Measurements from ENCODE around the gene MRPS27. TPM values are rescaled to one million over a fixed set of nuclear protein-coding genes. Genes with fewer than 3 reads are reported as not detected.

MRPS27 gene
- total RNA-seq, 1 donor from 2014 or later: 45.4 TPM

DNA sequence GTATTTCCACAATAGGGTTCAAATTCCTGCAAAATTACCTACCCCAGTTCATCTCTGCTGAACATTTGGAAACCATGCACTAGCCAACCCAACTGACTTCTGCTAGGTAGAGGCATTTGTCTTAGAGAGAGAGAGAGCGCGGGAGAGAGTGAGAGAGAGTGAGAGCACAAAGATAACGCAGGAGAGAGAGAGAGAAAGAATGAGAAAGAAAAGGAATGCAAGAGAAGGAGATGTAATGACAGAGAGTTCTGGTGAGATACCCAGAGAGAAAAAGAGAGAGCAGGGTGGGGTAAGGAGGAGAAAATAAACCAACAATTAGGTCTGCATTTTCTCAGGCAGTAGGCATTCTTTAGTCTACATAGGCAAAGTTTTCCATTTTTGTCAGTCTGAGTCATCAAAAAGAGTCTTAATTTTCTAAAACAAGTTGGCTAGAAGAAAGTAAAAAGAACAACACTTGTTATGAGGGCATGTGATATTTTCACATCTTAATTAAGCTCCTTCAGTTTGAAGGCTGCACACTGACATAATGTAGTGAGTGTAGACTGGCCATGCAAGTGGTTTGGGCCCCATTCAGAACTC, 114.5 kb downstream of the MRPS27 start:
- DNase-seq (ENCODE audit: low read depth in 2 of 2): no peak

DNA sequence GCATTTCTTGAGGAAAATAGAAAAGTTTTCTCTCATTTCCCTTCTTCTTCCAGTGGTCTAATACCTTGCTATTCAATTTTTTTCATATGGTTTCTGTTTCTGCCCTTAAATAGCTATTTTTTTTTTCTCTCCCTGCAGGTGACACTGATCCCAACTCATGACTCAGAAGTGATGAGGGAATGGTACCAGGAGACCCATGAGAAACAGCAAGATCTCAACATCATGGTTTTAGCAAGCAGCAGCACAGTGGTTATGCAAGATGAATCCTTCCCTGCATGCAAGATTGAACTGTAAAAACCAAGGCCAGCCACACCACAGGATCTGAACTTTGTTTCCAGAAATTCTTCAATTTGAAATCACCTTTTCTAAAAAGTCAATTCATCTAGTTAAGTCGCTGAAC, 115.1 kb downstream of the MRPS27 start:
- DNase-seq (ENCODE audit: low read depth in 2 of 2): no peak

DNA sequence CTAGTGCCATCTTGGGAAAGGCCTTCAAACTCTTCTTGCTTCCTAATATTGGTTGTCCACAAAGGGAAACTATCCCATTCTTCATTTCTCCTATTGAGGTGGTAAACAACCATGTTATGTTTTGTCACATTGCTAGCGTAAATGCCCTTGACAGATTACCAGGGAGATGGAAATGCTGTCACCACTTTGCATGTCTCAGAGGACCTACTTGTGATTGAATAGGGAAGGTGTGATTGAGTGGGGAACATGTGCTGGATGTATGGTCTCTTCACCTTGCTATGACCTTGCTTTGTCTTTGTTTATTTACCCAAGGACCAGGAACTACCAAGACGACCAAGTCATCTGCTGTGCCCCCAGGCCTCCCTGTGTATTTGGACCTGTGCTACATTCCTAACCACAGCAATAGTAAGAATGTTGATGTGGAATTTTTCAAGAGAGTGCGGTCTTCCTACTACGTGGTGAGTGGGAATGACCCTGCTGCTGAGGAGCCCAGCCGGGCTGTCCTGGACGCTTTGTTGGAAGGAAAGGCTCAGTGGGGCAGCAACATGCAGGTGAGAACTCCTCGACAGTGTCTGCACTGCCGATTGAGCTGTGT, 116.7 kb downstream of the MRPS27 start:
- DNase-seq (ENCODE audit: low read depth in 2 of 2): peak in 1 of 2 donors; percentile 17

DNA sequence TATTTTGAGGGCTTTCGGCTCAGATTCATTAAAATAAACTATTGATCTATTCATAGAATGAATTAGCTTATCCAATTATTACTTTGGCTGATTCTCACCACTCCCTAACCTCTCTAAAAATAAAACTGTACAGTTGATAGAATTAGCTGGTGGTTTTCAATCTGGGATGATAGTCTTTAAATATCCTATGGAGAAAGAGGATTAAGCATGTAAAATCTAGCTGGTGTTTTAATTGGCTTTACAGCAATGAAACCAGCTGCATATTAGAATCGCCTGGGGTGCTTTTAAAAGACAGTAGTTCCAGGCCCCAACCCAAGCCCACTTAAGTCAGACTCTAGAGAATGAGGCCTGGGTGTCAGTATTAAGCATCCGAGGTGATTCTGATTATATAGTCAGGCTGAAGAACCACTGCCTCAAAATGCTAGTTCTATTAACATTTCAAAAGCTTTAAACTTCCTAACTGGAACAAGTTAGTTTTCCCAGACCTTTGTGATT, 117.7 kb downstream of the MRPS27 start:
- no peak for DNase-seq (ENCODE audit: low read depth in 2 of 2)

DNA sequence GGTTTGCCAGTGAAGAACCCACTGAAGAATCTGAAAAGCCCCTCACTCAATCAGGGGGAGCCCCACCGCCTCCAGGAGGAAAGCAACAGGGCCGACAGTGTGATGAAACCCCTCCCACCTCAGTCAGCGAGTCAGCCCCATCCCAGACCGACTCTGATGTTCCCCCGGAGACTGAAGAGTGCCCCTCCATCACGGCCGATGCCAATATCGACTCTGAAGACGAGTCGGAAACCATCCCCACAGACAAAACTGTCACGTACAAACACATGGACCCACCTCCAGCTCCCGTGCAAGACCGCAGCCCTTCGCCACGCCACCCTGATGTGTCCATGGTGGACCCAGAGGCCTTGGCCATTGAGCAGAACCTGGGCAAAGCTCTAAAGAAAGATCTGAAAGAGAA, 120.4 kb downstream of the MRPS27 start:
- DNase-seq (ENCODE audit: low read depth in 2 of 2): no peak

DNA sequence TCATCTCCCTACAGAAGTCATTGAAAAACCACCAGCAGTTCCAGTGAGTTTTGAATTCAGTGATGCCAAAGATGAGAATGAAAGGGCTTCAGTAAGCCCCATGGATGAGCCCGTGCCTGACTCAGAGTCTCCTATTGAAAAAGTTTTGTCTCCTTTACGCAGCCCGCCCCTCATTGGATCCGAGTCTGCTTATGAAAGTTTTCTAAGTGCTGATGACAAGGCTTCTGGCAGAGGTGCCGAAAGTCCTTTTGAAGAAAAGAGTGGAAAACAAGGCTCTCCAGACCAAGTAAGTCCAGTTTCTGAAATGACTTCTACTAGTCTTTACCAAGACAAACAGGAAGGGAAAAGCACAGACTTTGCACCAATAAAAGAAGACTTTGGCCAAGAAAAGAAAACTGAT, 122.6 kb downstream of the MRPS27 start:
- DNase-seq (ENCODE audit: low read depth in 2 of 2): no peak

DNA sequence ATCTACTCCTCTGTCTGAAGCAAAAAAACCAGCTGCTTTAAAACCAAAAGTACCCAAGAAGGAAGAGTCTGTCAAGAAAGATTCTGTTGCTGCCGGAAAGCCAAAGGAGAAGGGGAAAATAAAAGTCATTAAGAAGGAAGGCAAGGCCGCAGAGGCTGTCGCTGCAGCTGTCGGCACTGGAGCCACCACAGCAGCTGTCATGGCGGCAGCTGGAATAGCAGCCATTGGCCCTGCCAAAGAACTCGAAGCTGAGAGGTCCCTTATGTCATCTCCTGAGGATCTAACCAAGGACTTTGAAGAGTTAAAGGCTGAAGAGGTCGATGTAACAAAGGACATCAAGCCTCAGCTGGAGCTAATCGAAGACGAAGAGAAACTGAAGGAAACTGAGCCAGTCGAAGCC, 124.5 kb downstream of the MRPS27 start:
- DNase-seq (ENCODE audit: low read depth in 2 of 2): no peak

DNA sequence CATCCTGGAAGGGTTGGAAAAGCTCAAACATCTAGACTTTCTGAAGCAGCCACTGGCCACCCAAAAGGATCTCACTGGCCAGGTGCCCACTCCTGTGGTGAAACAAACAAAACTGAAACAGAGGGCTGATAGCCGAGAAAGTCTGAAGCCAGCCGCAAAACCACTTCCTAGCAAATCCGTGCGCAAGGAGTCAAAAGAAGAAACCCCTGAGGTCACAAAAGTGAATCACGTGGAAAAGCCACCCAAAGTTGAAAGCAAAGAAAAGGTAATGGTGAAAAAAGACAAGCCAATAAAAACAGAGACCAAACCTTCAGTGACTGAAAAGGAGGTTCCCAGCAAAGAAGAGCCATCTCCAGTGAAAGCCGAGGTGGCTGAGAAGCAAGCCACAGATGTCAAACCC, 125.2 kb downstream of the MRPS27 start:
- DNase-seq (ENCODE audit: low read depth in 2 of 2): no peak

DNA sequence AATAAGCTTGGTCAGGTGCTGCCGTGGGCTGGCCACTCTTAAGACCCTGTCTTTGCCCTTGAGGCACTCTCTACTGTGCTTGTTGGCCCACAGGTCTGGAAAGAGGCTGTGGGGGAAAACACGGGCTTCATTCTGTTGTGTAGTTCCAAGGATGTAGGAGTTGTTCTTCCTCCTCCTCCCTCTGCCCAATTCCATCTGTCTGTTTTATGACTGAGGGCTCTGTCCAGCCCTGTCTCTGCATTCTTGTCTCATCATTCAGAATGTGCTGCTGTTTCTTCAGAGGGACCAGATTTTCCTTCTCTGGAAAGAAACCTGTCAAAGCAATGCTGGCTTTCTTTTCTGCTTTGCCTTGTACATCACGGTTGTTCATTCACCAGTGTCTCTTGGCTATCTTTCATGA, 128.6 kb downstream of the MRPS27 start:
- DNase-seq (ENCODE audit: low read depth in 2 of 2): no peak

DNA sequence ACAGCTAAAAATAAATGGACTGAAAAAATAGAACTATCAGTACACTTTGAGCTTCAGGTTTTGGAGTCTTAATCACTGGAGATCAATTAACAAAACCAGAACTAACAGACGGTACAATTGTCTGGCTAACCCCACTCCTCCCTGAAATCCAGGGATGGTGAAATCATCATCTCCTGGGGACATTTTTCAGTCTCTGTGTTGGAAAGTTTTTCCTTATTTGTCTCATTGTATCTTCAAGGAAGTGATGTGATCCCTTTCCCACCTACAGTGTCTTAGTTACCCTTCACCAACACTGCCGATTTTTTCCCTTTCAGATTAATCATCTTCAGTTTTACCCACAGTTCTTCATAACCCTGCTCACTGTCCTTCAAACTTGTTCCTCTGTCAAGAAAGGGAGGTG, 130.9 kb downstream of the MRPS27 start:
- DNase-seq (ENCODE audit: low read depth in 2 of 2): peak in 1 of 2 donors; percentile 17

DNA sequence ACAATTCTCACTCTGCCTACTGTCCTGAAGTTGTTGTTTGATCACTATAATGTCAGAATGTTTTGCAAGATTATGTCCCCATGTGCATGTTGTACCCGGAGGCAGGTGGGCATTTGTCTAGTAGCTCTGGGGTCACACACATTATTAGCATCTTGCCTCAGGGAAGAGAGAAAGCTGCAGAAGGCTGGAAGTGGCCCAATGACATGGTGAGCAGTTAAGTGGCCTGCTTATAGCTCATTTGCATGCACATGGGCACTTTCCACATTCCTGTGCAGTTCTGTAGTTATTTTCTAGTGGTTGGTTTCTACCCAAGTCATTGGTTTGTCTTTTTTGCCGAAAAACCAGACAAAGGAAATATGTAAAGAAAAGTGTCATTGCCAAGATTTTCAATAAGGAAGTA, 131.9 kb downstream of the MRPS27 start:
- DNase-seq (ENCODE audit: low read depth in 2 of 2): no peak

DNA sequence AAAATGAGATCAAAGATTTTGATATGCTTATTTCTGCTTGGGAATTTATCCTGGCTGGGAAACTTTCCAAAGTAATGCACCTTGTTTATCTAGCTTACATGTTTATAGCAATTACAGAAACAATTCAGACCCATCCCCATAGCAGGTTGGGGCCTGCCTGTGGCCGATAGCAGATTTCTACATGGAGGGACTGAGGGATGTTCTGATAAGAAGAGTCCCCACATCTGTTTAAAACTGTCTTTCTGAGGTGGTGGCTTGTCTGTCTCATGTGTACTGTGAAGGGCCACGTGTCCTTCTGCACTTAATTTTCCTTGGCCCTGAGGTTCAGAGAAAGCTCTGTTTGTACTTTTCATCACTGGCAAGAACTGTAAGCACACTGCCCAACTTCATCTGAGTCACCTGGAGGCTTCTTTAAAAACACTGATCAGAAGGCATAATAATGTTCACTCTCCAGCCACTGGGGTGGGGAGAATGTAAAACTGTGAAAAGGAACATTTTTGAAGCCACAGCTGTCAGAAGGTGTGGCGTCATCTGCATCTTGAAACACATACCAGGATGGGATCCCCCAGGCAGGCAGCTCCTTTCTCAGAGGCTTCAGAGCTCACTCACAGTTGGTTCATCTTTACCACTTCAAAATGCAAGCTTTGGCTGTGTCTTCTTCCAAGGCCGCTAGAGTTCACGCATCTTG, 132.5 kb downstream of the MRPS27 start:
- DNase-seq (ENCODE audit: low read depth in 2 of 2): no peak

DNA sequence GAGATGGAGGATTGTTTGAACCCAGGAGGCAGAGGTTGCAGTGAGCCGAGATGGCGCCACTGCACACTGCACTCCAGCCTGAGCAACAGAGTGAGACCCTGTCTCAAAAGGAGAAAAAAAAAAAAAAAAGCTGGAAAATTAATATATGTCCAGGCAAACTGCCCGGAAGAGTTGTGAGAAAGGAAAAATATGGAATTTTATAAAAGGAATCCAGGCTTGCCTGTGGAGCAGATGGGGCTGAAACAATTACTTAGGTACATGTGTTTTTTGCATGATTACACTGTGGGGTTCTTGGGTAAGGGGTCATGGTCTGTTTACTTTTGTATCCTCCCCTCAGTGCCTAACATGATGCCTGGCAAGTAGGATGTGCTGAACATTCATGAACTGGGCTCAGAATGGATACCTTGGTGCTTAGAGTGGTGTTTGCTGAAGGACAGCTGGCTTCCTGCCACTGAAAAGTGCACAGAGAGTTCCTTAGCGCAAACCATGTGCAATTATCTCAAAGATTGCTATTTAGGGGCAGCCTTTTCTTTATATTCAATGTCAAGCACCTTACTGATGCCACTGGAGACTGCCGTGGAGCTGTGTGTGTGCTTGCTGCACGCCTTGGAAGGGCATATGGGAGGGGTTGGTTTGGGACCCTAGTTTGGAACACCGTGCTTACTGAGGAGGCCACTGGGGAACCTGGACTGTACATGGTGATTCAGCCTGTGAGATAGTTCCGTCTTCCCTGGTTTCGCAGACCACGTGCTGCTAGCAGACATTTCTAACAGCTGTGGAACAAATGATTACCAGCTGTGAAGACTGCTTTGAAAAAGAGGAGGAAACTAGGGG, 134.3 kb downstream of the MRPS27 start:
- DNase-seq (ENCODE audit: low read depth in 2 of 2): no peak

DNA sequence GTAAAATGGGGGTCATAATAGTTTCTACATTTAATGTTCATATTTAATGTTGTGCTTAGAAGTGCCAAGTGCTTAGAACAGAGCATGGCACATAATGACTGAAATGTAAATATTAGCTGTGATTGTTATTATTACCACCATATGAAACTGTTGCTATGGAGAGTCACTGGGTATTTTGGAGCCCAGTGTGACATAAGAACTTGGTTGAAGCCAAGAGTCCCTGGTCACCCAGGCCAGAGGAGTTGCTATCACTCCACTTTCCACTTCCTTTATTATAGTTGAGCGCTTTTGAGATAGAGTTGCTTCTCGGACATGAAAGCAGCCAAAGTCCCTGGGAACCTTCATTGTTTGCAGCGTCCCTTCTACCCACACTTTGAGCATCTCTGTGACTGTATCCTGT, 135.6 kb downstream of the MRPS27 start:
- no peak for DNase-seq (ENCODE audit: low read depth in 2 of 2)

DNA sequence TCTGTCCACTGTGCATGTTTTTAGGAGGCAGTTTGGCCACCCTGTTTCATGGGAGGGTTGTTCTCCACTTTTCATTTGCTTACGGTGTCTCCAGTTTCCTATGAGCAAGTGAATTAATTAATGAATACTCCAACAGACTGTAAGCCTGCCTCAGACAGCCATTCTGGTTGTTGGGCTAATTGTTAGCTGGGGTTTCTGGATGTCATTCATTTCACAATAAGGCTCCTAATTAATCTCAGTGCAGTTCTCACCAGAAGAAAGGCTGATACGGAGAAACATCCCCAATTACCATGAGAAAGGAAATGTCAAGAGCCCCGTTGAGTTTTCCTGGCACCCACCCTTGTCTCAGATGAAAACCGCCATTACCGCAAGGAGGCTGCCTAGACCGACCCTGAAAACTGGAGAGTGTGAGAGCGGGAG, 136.9 kb downstream of the MRPS27 start:
- no peak for DNase-seq (ENCODE audit: low read depth in 2 of 2)

DNA sequence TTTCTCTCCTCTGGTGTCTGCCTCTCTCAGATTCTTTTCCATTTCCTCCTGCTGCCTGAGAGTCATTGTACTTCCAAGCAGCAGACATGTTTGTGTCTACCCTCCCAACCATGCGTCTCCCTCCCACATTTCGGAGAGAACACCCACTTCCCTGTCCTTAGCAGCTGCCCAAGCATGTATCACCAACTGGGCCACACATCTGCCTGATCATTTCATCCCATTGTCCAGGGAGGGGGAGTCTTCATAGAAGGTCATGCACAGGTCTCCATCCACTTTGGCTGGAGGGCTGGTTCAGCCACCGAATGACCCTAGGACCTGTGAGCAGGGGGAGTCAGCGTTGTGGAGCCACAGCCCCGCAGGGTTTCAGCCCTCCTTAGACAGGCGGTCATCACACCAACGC, 137.4 kb downstream of the MRPS27 start:
- no peak for DNase-seq (ENCODE audit: low read depth in 2 of 2)

DNA sequence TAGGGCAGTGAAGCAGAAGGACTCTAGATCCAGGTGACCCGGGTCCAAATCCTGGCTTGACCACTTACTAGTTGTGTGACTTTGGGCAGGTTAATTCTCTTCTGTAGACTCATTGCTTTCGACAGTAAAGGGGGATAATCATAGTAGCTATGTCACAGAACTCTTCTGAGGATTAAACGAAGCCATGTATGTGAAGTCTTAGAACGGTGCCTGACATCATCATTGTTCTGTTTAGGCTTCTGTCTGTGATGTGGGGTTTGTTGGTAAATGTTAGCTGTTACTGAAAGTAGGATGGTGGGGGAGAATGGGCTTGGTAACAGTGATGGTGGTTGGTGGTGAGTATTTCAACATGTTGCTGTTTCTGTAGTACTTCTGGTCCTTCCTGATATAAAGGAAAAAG, 139.1 kb downstream of the MRPS27 start:
- DNase-seq (ENCODE audit: low read depth in 2 of 2): no peak

DNA sequence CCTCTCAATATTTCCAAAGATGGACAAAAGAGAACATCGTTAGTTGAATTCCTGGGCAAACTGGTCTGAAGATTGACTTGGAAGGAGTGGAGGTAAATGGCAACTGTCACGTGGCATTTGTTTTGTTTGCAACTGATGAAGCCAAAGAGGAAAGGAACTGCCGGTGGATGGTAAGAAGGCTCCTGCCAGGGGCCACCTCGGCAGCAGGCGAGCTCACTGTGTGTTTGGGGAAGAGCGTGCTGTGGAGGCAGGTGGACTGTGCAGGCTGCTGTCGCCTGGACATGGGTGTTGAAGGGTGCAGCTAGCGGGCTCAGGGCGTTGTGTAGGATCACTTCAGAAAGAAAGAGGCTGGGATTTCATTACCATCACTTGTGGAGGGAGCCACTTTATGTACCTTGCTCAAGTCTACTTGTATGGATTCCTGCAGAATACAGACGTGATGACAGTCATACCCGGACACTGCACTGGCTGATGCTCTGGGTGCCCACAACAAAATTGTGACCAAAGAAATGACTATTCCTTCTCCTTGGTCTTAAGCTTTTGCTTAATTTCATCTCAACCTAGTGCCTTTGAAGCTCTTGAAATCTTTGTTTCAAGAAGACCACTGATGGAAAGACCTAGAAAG, 140.1 kb downstream of the MRPS27 start:
- DNase-seq (ENCODE audit: low read depth in 2 of 2): peak in 1 of 2 donors; percentile 27

DNA sequence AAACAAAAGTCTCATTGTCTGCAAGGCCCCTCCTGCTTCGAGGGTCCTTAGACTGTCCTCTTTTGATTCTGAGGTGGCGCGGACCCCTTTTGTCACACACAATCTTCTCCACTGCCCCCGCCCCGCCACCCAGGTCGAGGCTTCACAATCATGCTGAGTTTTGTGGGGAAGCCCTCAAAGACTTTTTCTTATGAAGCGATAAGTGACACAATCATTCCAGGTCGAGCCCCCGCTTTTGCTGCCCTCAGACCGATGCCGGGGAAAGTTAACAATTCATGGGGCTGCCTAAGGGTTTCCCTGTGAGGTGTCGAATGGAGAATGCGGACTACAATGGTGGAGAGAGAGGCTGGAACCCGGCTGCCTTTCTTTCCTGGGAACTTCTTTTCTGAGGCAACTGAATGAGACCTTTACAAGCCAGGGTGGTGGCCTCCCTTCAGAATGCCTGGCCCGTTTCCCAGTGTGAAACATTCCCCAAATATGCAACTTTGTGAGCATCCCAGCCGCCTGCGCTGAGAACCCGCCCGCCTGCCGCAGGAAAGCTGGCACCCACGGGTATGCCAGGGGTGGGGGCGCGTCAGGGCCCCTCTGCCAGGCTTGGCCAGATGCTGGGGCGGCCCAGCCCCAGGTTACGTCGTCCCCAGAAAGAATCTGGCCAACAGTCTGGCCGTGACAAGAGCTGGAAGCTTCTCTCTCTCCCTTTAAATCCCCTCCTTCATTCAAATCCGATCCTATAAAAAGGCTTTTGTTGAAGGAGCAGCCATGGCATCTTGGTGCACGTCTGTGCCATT, 140.8 kb downstream of the MRPS27 start:
- peak; percentile 56 to 74 for DNase-seq (ENCODE audit: low read depth in 2 of 2)

DNA sequence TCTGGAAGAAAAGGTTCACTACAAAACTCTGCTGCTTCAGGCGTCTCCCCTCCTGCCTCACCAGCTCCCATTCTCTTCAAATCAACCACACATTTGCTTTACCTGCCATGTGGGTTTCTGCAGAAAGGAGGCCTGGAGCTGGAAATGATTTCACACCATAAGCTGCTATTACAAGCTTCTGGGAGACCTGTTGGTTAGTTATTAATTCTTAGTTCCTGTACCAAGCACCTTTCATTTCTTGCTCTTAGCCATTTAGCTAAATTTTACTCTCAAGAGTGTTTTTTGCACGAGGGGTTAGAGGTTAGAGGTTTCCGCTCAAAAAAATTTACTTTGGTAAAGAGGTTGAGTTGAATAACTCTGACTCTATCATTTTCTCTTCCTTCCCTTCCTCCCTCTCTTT, 142.5 kb downstream of the MRPS27 start:
- no peak for DNase-seq (ENCODE audit: low read depth in 2 of 2)

DNA sequence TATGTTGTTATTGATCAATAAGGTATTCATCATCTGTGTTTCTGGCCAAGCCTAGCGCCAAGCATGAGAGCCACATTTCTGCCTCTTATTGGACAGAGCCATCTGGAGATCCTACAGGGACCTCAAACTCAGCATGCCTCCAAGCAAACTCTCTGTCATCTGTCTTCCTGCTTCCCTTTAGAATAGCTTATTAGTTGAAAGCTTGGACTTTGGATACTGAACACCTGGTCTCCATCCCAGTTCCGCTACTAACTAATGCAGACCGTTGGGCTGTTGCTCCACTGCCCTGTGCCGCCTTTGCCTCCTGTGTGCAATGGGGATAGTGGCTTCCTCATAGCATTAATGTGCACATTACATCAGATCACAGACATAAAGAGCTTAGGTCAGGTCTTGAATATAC, 147.3 kb downstream of the MRPS27 start:
- no peak for DNase-seq (ENCODE audit: low read depth in 2 of 2)
